Epidermal melanocyte (primary cell): ENCODE measurements around the gene NPLOC4.
A peak's percentile ranks its signal among the peaks of the same experiment; 100 is the strongest.
"Not testable (repeated sequence)": the region's sequence is repeated elsewhere in the genome, so short reads cannot be mapped to it uniquely, and the experiment has no call there.

Experiments
- DNase-seq: peaks from one replicate; pipeline ENCODE4 v3.0.0; 2011; ENCODE audit warnings: low spot score; ENCODE audit not compliant: insufficient read length

The NPLOC4 gene

GRCh38 chr17:81636505-81637288 is at the start of gene NPLOC4, which contains the start of gene TSPAN10:
Gene NPLOC4 (minus strand): TSS chr17:81637112. CDS start chr17:81636930, 182 bp downstream.
Gene TSPAN10 (plus strand): TSS chr17:81637196. CDS start chr17:81642413, 5,217 bp downstream.
- peak; percentile 99 for DNase-seq

- no peak for DNase-seq
Measured at GRCh38 chr17:81686614-81687013, 49.7 kb upstream of the NPLOC4 start.

GRCh38 chr17:81685108-81685507 is 48.2 kb upstream of the NPLOC4 start:
- no peak for DNase-seq

GRCh38 chr17:81684442-81684911 is 47.6 kb upstream of the NPLOC4 start:
- DNase-seq, result peak; percentile 61

- peak; percentile 100 for DNase-seq
Measured at GRCh38 chr17:81683584-81684441, 46.9 kb upstream of the NPLOC4 start, which contains the start of the genes ARL16 and HGS. Gene ARL16 (minus strand): TSS chr17:81683797. CDS start chr17:81683753, 44 bp downstream. Gene HGS (plus strand): TSS chr17:81684011. CDS start chr17:81684067, 56 bp downstream.

- DNase-seq, result no peak
Measured at GRCh38 chr17:81683208-81683583, 46.3 kb upstream of the NPLOC4 start.

GRCh38 chr17:81682565-81683207 is 45.8 kb upstream of the NPLOC4 start:
- no peak for DNase-seq

GRCh38 chr17:81681672-81682071 is 44.8 kb upstream of the NPLOC4 start:
- DNase-seq, result no peak

GRCh38 chr17:81680150-81680549 is 43.2 kb upstream of the NPLOC4 start:
- DNase-seq, result no peak

GRCh38 chr17:81676906-81677305 is 40.0 kb upstream of the NPLOC4 start:
- DNase-seq, result no peak

GRCh38 chr17:81675515-81676221 is 38.8 kb upstream of the NPLOC4 start:
- DNase-seq, result not testable (repeated sequence)

- DNase-seq, result no peak
Measured at GRCh38 chr17:81673561-81674258, 36.8 kb upstream of the NPLOC4 start.

- DNase-seq, result no peak
Measured at GRCh38 chr17:81672954-81673353, 36.0 kb upstream of the NPLOC4 start.

GRCh38 chr17:81672504-81672903 is 35.6 kb upstream of the NPLOC4 start:
- DNase-seq, result no peak

GRCh38 chr17:81667754-81668153 is 30.8 kb upstream of the NPLOC4 start:
- DNase-seq, result no peak

- peak; percentile 96 for DNase-seq
Measured at GRCh38 chr17:81666342-81667191, 29.7 kb upstream of the NPLOC4 start, which contains the start of the genes CCDC137 and OXLD1. Gene CCDC137 (plus strand): TSS chr17:81666737. CDS start chr17:81666767, 30 bp downstream. Gene OXLD1 (minus strand): TSS chr17:81666605. CDS start chr17:81666577, 28 bp downstream.

GRCh38 chr17:81666092-81666341 is 29.1 kb upstream of the NPLOC4 start:
- no peak for DNase-seq

- DNase-seq, result no peak
Measured at GRCh38 chr17:81665205-81666091, 28.5 kb upstream of the NPLOC4 start.
